Stimulated activated CD8-positive, alpha-beta memory T cell treated with anti-CD3 and anti-CD28 coated beads, Interleukin-4, amount 100 ng/mL, for 24 hours (primary cell): ENCODE measurements around the gene ASB1.
A peak's percentile ranks its signal among the peaks of the same experiment; 100 is the strongest.

Experiments
- DNase-seq: peaks from one replicate; pipeline ENCODE4 v3.0.0-alpha.2; 2020; ENCODE audit warnings: low read depth

The ASB1 gene, protein sequence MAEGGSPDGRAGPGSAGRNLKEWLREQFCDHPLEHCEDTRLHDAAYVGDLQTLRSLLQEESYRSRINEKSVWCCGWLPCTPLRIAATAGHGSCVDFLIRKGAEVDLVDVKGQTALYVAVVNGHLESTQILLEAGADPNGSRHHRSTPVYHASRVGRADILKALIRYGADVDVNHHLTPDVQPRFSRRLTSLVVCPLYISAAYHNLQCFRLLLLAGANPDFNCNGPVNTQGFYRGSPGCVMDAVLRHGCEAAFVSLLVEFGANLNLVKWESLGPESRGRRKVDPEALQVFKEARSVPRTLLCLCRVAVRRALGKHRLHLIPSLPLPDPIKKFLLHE

GRCh38 chr2:238426568-238427434, at the start of gene ASB1:
TSS of gene ASB1 (plus strand) at chr2:238426927. CDS start at chr2:238427071, 144 bp downstream.
- peak; percentile 82 for DNase-seq

GRCh38 chr2:238378230-238379095, 48.3 kb upstream of the ASB1 start:
- no peak for DNase-seq

DNA sequence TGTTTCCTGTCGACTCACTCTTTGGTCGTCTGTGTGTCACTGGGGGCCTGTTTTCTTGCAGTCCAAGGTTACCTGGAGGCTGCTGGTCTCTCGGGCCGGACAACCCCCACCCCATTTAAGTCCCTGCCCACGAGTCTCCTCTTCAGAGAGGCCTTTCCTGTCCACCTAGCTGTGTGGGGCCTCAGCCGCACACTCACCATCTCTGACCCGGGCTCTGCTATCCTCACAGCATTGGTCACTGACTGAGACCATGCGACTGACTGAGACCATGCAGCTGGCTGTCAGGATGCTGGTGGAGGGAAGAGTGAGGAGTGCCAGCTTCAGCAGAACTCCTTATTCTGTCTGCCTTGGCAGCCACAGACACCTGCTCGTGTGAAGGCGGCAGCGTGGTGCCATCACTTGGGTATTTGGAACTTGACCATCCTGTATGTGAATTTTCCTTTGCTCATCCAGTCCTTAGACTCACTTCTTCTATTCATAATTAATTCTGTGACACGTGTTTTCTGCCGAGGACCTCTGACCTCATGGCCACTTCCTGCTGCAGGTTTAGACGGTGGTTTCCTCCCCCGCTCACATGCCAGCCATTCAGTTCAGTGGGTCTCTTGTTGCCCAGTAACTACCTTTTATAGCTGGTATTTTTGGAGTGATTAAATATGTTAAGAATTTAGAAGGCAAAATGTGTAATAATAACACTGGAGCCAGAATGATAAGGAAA, 47.5 kb upstream of the ASB1 start:
- no peak for DNase-seq

DNA sequence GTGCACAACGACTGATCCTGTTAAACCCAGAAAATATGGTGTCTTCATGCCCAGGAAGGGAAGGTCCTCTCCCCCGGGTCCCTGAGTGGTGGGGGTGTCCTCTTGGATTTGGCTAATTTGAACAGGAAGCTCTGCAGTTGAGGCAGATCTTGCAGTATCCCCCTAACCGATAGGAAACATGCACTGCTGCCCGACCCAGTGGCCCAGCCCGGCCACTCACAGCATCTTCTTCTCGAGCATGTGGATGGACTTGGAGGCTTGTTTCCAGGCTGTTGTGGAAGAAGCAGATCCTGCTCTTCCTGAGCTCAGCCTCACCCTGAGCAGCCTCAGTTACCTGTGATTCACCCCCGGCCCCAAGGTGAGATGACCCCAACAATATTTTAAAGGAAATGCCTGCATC, 46.4 kb upstream of the ASB1 start:
- no peak for DNase-seq

GRCh38 chr2:238380785-238381184, 45.9 kb upstream of the ASB1 start:
- no peak for DNase-seq

- no peak for DNase-seq
Measured at GRCh38 chr2:238381341-238382115, 45.2 kb upstream of the ASB1 start.

GRCh38 chr2:238382381-238382781, 44.3 kb upstream of the ASB1 start:
- DNase-seq = no peak

DNA sequence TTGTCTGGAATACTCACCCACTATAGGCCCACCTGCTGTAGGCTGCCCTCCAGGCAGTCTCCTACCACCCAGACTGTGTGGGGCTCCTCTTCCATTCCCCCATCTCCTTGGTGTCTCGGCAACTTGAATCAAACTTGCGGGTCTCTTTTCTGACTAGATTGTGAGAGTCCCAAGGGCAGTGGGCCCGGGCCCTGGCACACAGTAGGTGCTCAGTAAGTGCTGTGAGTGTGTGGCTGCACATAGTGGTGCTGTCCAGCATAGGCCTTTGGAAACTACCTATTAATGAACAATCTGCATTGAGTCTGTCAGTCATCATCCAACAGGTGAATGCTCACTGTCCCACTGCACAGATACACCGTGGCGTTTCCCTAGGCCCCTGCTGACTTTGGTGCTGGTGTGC, 43.6 kb upstream of the ASB1 start:
- DNase-seq = no peak

DNA sequence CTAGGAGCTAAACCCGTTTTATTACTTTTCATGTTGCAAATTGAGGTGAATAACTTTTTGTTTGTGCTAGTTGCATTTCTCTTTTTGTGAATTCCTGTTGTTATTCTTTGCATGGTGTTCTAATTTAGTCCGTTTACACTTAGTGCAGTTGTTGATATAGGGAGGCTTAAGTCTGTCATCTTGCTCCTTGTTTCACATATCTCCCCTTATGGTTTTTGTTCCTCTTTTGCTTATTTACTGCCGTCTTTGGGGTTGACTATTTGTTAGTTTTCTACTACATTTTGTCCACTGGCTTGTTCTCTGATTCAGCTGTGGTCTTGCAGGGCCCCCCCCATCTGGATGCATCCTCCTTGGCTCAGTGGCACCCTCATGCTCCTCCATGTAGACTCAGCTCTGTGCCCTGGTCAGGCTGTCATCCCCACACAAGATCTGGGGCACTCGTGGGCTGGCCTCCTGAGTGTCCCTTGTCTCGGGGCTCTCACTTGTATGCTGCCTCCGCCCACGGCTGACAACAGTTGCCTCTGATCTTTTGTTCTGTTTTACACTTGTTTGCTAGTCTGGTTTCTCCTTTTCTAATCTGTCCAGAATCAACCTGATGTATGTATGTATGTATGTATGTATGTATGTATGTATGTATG, 42.9 kb upstream of the ASB1 start:
- no peak for DNase-seq

GRCh38 chr2:238387332-238387731, 39.4 kb upstream of the ASB1 start:
- DNase-seq = no peak

GRCh38 chr2:238388794-238389193, 37.9 kb upstream of the ASB1 start:
- DNase-seq = no peak

GRCh38 chr2:238389988-238390589, 36.6 kb upstream of the ASB1 start:
- DNase-seq = no peak

- DNase-seq = no peak
Measured at GRCh38 chr2:238391042-238391689, 35.6 kb upstream of the ASB1 start.

DNA sequence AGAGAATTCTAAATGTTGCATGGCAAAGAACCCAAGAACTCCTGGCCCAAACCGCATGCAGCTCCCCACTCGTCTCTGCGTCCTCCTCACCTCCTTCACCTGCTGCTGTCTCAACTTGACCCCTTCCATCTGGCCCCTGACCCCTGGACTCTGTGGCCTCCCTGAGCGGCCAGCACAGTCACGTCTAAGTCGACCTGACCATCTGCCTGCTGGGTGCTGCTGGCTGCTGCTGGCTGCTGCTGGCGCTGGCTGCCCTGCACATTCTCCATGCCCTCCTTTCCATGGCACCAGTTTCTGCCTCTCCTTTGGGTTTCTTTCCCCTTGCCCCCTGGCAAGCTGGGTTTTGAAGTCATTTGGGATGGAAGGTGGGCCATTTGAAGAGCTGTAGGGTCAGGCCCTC, 30.1 kb upstream of the ASB1 start:
- DNase-seq = no peak

DNA sequence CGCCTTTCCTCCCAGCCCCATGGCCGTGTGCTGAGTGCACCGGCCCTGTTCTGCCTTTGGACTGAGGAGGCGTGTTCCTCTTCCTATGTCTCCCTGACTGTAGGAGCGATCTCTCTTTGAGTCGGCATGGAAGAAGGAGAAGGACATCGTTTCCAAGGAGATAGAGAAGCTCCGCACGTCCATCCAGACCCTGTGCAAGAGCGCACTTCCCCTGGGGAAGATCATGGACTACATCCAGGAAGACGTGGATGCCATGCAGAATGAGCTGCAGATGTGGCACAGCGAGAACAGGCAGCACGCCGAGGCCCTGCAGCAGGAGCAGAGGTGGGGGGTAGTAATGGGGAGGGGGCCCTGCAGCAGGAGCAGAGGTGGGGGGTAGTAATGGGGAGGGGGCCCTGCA, 29.4 kb upstream of the ASB1 start:
- no peak for DNase-seq

DNA sequence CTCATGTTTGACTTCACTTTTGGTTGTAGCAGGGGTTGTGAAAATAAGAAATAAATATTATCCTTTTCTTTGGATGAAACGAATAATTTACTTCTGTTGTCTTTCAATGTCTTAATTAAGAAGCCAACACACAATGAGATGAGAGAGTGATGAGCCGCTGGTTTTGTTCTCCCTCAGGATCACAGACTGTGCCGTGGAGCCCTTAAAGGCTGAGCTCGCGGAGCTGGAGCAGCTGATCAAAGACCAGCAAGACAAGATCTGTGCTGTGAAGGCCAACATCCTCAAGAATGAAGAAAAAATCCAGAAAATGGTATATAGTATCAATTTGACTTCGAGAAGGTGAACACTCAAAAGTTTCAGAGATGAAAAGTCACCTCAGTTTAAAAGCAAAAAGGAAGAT, 28.1 kb upstream of the ASB1 start:
- no peak for DNase-seq

DNA sequence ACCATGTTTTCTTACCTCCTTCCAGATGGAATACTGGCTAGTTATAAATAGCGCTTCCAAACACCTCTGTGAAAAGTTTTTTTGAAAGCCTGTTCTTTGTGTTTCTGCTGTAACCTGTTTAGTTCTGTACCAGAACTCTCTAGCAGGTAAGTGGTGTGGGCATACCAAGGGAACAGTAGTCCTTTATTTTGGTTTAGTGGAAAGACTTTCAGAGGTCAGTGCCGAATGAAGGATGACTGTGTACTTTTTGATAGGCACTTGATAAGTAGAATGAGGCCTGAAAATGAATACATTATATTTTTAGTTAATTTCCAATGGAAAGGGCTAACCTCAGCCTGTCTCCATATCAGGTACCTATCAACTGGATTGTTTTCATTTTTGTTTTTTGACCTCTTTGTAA, 27.6 kb upstream of the ASB1 start:
- no peak for DNase-seq

DNA sequence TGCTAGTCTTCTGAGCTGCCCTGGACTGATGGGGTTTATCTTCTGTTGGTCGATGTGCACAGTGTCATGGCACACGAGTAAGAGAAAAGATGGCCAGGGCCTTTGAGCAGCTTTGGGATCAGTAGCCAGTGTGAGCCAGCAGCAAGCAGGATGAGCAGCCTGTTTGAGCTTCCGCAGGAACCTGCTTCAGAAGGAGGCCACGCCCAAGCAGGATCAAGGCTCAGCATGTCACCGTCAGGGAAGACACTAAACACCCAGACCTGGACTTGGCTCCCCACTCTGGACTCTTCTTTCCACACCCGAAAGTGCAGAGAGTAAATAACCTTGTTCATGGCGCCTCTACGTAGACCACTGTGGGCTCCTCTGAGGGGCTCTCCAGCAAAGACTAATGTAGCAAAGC, 25.2 kb upstream of the ASB1 start:
- DNase-seq = no peak

DNA sequence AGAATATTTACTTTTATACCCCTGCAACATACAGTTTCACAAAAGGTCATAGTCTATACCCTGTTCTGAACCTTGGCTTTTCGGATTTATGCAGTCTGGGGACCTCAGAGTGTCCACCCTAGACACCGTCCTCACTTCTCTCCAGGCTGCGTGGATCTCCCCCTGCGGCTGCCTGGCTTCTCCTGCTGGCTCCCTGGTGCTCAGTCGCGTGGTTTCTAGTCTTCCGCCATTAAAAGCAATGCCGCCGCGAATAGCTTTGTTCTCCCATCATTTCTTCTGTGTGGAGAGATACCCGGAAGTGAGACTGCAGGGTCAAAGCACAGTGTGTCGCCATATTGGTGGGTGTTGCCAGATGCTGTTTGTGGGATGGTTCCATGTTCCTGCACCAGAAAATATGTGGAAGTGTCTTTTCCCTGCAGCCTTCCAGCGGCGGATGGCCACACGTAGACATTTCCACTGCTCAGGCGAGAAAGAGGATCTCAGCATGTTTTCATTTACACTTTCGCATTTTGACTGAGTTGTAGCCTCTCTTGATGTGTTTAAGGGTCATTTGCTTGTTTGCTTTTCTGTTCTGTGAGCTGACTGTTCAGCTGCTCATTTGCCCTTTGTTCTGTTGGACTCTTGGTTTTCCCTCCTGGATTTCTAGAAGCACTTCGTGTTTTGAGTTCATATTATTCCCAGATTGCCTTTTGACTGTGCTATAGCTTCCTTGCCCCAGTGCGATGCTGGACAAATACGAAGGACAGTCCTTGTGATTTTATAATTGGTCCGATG, 22.9 kb upstream of the ASB1 start:
- no peak for DNase-seq
